ENCODE data around the gene SEZ6L.

The SEZ6L gene

DNA sequence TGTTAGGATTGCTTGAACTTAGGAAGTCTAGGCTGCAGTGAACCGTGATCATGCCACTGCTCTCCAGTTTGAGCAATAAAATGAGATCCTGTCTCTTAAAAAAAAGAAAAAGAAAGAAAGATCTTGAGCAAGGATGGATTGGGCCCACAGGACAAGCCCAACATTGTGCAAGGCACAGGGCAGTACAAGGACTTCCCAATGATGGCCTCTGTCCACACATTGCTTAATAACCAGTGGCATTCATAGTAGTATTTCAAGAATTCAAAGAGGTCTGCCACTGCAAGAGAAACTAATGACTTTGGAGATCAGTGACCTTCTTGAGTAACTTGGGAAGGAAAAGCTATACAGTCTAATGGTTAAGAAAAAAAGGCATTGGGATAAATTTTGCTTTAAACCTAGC is 44.6 kb downstream of the SEZ6L start:
- no peak overlapping the region for H3K27ac ChIP-seq (replicated peaks)
- H3K27me3 ChIP-seq (ENCODE audit: insufficient read depth, poor library complexity, severe bottlenecking): peaks cover 5% of the 10 kb centered on the region
- TF ChIP-seq CTCF (IDR thresholded peaks at IDR 0.05; ENCODE audit: insufficient read depth, low read length): no peak
- TF ChIP-seq GABPA (IDR thresholded peaks at IDR 0.05; ENCODE audit: low read depth): no peak
- no peak for TF ChIP-seq SPI1 (IDR thresholded peaks at IDR 0.05; ENCODE audit: borderline replicate concordance, low read depth)
- TF ChIP-seq REST (IDR thresholded peaks at IDR 0.05; ENCODE audit: insufficient replicate concordance, low read depth): no peak
- no peak for TF ChIP-seq POLR2AphosphoS5 (IDR thresholded peaks at IDR 0.05; ENCODE audit: low read depth)
- no peak overlapping the region for H3K4me3 ChIP-seq (replicated peaks; ENCODE audit: insufficient read depth, low read length)
- DNase-seq (ENCODE audit: low read depth in 1 of 2, low spot score in 1 of 2): no peak

GRCh38 chr22:26214466-26214865 is 45.2 kb downstream of the SEZ6L start:
- TF ChIP-seq REST (IDR thresholded peaks at IDR 0.05; ENCODE audit: insufficient replicate concordance, low read depth): no peak
- no peak for TF ChIP-seq SPI1 (IDR thresholded peaks at IDR 0.05; ENCODE audit: borderline replicate concordance, low read depth)
- TF ChIP-seq GABPA (IDR thresholded peaks at IDR 0.05; ENCODE audit: low read depth): no peak
- TF ChIP-seq POLR2AphosphoS5 (IDR thresholded peaks at IDR 0.05; ENCODE audit: low read depth): no peak
- TF ChIP-seq CTCF (IDR thresholded peaks at IDR 0.05; ENCODE audit: insufficient read depth, low read length): no peak

GRCh38 chr22:26215736-26216135 is 46.5 kb downstream of the SEZ6L start:
- H3K27me3 ChIP-seq (ENCODE audit: insufficient read depth, poor library complexity, severe bottlenecking): peaks cover 5% of the 10 kb centered on the region
- H3K27ac ChIP-seq (replicated peaks): no peak overlapping the region
- TF ChIP-seq POLR2AphosphoS5 (IDR thresholded peaks at IDR 0.05; ENCODE audit: low read depth): no peak
- TF ChIP-seq REST (IDR thresholded peaks at IDR 0.05; ENCODE audit: insufficient replicate concordance, low read depth): no peak
- no peak for TF ChIP-seq SPI1 (IDR thresholded peaks at IDR 0.05; ENCODE audit: borderline replicate concordance, low read depth)
- TF ChIP-seq GABPA (IDR thresholded peaks at IDR 0.05; ENCODE audit: low read depth): no peak
- TF ChIP-seq CTCF (IDR thresholded peaks at IDR 0.05; ENCODE audit: insufficient read depth, low read length): no peak
- no peak for DNase-seq (ENCODE audit: low read depth in 1 of 2, low spot score in 1 of 2)
- no peak overlapping the region for H3K4me3 ChIP-seq (replicated peaks; ENCODE audit: insufficient read depth, low read length)

More at GRCh38 chr22:26214466-26214865, 45.2 kb downstream of the SEZ6L start:
- H3K4me3 ChIP-seq (replicated peaks; ENCODE audit: insufficient read depth, low read length): no peak overlapping the region
- no peak for DNase-seq (ENCODE audit: low read depth in 1 of 2, low spot score in 1 of 2)
- peaks cover 5% of the 10 kb centered on the region for H3K27me3 ChIP-seq (ENCODE audit: insufficient read depth, poor library complexity, severe bottlenecking)
- no peak overlapping the region for H3K27ac ChIP-seq (replicated peaks)
